Panc1 (cell line): ENCODE data around the gene S100A4. TPM values are rescaled to one million over a fixed set of nuclear protein-coding genes. Genes with fewer than 3 reads are reported as not detected.

Source experiments
- ATAC-seq: fragments of 200-7000 bp; cut with Tn5 transposase; 2 replicates; pipeline ENCODE4 v1.9.1; 2020; ENCODE audit warnings: mild to moderate bottlenecking, moderate library complexity
- BruUV-seq: library from RNA; stranded (reverse); fragments of 400-500 nt; replicated peaks from 2 replicates; lab custom pipeline; 2021; lab: Mats Ljungman, UMichigan
- CTCF ChIA-PET: fragments of 300-600 bp; sonication (Branson Sonifier 250); formaldehyde crosslinking; loops from one replicate; lab custom pipeline; 2022; ENCODE audit warnings: antibody characterized with exemption; lab: Charles Lee
- POLR2A ChIA-PET: fragments of 300-600 bp; sonication (Branson Sonifier 250); formaldehyde crosslinking; loops from one replicate; lab custom pipeline; 2022; ENCODE audit warnings: antibody characterized with exemption; lab: Charles Lee
- DNase-seq: peaks from one replicate; pipeline ENCODE4 v3.0.0-alpha.2; 2010; ENCODE audit warnings: low read depth, low spot score
- H3K27ac ChIP-seq: 2 replicates; pipeline ENCODE4 v1.5.1; 2011; ENCODE audit warnings: mild to moderate bottlenecking, low read length, inconsistent platforms
- H3K27me3 ChIP-seq: fragments of 200-500 bp; sonication (Bioruptor generic); 2 replicates; pipeline ENCODE4 v1.6.0; 2014; ENCODE audit warnings: low read length, inconsistent platforms; ENCODE audit not compliant: control insufficient read depth, insufficient read depth
- H3K36me3 ChIP-seq: fragments of 200-500 bp; sonication (Bioruptor generic); 2 replicates; pipeline ENCODE4 v1.5.1; 2014; ENCODE audit warnings: inconsistent platforms, mild to moderate bottlenecking, low read length, moderate library complexity; ENCODE audit not compliant: control insufficient read depth, insufficient read depth
- H3K4me1 ChIP-seq: 2 replicates; pipeline ENCODE4 v1.5.1; 2011; ENCODE audit warnings: inconsistent platforms, mild to moderate bottlenecking, low read length, moderate library complexity; ENCODE audit not compliant: control insufficient read depth, insufficient read depth
- H3K4me3 ChIP-seq, 2 experiments: 2 replicates each; pipeline ENCODE4 v1.5.1; 2011 to 2012; ENCODE audit warnings: low read depth in 2 of 2, low read length in 2 of 2, mild to moderate bottlenecking in 2 of 2, inconsistent platforms in 1 of 2, moderate library complexity in 1 of 2
- H3K9me3 ChIP-seq: fragments of 200-500 bp; sonication (Bioruptor generic); 2 replicates; pipeline ENCODE4 v1.5.1; 2014; ENCODE audit warnings: low read depth, mild to moderate bottlenecking, inconsistent platforms, low read length, moderate library complexity; ENCODE audit not compliant: control insufficient read depth, insufficient read depth
- CTCF ChIP-seq: fragments of 450-650 bp; IDR thresholded peaks from 2 replicates; pipeline ENCODE4 v1.5.1; 2017; ENCODE audit warnings: mild to moderate bottlenecking
- POLR2AphosphoS5 ChIP-seq: IDR thresholded peaks from 2 replicates; pipeline ENCODE4 v1.6.1; 2012; ENCODE audit warnings: mild to moderate bottlenecking, low read depth, low read length, moderate library complexity
- REST ChIP-seq, 2 experiments: IDR thresholded peaks; 2 replicates each; pipeline ENCODE4 v1.6.1; 2011 to 2012; ENCODE audit warnings: low read depth in 2 of 2, control low read depth in 1 of 2, low read length in 1 of 2, mild to moderate bottlenecking in 1 of 2, moderate library complexity in 1 of 2; ENCODE audit not compliant: insufficient read depth in 1 of 2
- SIN3A ChIP-seq: IDR thresholded peaks from 2 replicates; pipeline ENCODE4 v1.6.1; 2012; ENCODE audit warnings: low read depth, mild to moderate bottlenecking, low read length, moderate library complexity, borderline replicate concordance; ENCODE audit not compliant: insufficient read depth
- TCF7L2 ChIP-seq: IDR thresholded peaks from 2 replicates; pipeline ENCODE4 v1.6.1; 2011; ENCODE audit warnings: mild to moderate bottlenecking, low read depth, low read length, inconsistent platforms
- in situ Hi-C: cut with HindIII; loops from 2 replicates; pipeline ENCODE4 v1.10.0; 2016; ENCODE audit warnings: low sequenced_read_pairs, low pct_unique_long_range_greater_than_20kb
- intact Hi-C: fragments of 100-400 bp; cut with micrococcal nuclease; formaldehyde crosslinking; loops from one replicate; pipeline ENCODE4 v1.10.0; 2022; ENCODE audit not compliant: unreplicated experiment
- total RNA-seq: library from RNA; stranded (reverse); gene quantifications from one replicate; pipeline ENCODE4 v1.2.1, GENCODE V29; 2021; ENCODE audit not compliant: unreplicated experiment

Gene S100A4
- total RNA-seq, 1 experiment from 2014 or later, result 773 TPM

DNA sequence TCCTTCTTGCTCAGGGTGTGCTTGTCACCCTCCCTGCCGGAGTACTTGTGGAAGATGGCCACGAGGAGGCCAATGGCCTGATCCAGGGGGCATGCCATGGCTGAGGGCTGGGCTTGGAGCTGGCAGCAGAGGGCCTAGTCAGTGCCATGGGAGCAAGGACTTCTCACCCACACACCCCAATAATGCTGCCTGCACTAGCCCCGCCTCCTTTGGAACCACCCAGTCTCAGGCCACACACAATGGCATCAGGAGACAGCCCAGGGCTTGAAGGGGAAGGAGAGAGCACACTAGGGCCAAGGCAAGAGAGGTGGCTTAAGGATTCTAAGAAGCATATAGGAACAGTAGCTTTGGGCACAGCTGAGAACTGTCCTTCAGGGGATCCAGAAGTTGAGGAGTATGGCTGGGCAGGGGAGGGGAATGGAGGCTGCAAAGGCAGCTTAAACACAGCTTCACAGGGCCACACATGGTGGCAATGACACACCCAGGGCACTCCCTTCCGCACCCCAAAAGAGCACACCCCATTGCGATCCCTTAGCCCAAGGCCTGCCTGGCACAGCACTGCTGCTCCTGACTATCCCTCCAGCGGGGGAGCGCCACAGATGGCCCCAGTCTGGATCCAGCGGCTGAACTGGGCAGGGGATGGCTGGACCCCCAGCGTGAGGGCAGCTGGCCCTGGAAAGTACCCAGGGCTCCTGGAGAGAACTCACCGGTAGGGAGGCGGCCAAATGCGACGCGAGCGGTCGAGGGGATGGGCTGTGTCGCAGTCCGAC, 10.2 kb downstream of the S100A4 start, which contains the start of gene S100A6:
Gene S100A6, minus strand, starts transcription at position 750 of the 770 bp plus-strand sequence. Its CDS starts 652 bp downstream, at position 98.
- POLR2A ChIA-PET, result interaction anchor here (0.5 to 1.5 kb wide), 5 partner anchors 10 to 251 kb away, joined by 3 to 9 read pairs (median 4); partner anchors contain the start of gene S100A4
- intact Hi-C loops, result no loop called here
- ATAC-seq (peak; percentile 27), DNase-seq (no peak)
- H3K9me3 ChIP-seq, result no peaks in the 10 kb centered on the region
- no peaks in the 10 kb centered on the region; the same call in 1 of the 2 replicates for H3K36me3 ChIP-seq
- in situ Hi-C loops, result no loop called here
- H3K27ac ChIP-seq, result peak within 1 kb of the TSS; percentile 96
- no peak for TF ChIP-seq REST (IDR thresholded peaks at IDR 0.05; ENCODE audit: insufficient read depth in 1 of 2, low read depth in 2 of 2, low read length in 1 of 2)
- TF ChIP-seq POLR2AphosphoS5, result peak; percentile 99
- no peak for TF ChIP-seq TCF7L2
- peak; percentile 80; the same call in 1 of the 2 replicates for TF ChIP-seq SIN3A
- TF ChIP-seq CTCF, result no peak
- CTCF ChIA-PET, result interaction anchor here (0.6 to 2.2 kb wide), 5 partner anchors 9 to 37 kb away, joined by 3 to 9 read pairs (median 7); no protein-coding TSS in a partner anchor
- H3K4me3 ChIP-seq, result peak within 1 kb of the TSS; percentile 75 to 86
- no peaks in the 10 kb centered on the region for H3K27me3 ChIP-seq
- H3K4me1 ChIP-seq, result peaks cover 55% of the 10 kb centered on the region
- BruUV-seq, result no TSS peak

DNA sequence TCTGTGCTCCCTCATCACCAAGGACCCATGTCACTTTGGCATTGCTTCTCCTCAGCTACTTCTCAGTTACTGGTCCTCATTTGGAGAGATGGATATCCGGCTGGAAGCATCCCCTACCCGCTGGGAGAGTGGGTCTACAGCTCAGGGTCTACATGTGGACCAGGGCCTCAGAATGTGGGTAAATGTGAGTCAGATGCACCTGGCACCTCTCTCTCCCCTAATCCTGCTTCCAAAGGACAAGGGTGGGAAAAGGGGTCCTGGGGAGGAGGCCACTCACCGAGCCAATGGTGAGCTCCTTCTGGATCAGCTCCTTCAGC, 10.7 kb downstream of the S100A4 start:
- no peak for ATAC-seq
- Histone ChIP-seq H3K4me3 (peak overlapping the region; percentile 75 to 86), H3K27ac (peak overlapping the region; percentile 91), H3K27me3 (no peaks in the 10 kb centered on the region), H3K4me1 (peaks cover 51% of the 10 kb centered on the region), H3K9me3 (no peaks in the 10 kb centered on the region), H3K36me3 (no peaks in the 10 kb centered on the region; the same call in 1 of the 2 replicates)
- ChIA-PET CTCF (interaction anchor here (1.2 to 2.2 kb wide), 4 partner anchors 10 to 36 kb away, joined by 4 to 9 read pairs (median 8); no protein-coding TSS in a partner anchor), POLR2A (interaction anchor here (0.5 to 1.5 kb wide), 4 partner anchors 10 to 251 kb away, joined by 3 to 9 read pairs (median 5); partner anchors contain the start of gene S100A4)
- no peak for TF ChIP-seq TCF7L2
- TF ChIP-seq POLR2AphosphoS5, result no peak
- TF ChIP-seq CTCF, result no peak
- no peak for TF ChIP-seq SIN3A
- no peak for TF ChIP-seq REST (IDR thresholded peaks at IDR 0.05; ENCODE audit: insufficient read depth in 1 of 2, low read depth in 2 of 2, low read length in 1 of 2)
- intact Hi-C loops (no loop called here), in situ Hi-C loops (no loop called here)
- DNase-seq, result no peak
- BruUV-seq, result no TSS peak
